K562 (cell line): Measurements from ENCODE around the gene TTC31.
"Not testable (repeated sequence)": the region's sequence is repeated elsewhere in the genome, so short reads cannot be mapped to it uniquely, and the experiment has no call there.

ENCODE experiments used
- EZH2 ChIP-seq: IDR thresholded peaks from 2 replicates; pipeline ENCODE4 v1.6.1; 2012; ENCODE audit warnings: low read depth, mild to moderate bottlenecking, inconsistent platforms, low read length, borderline replicate concordance
- HINFP ChIP-seq: fragments of 450-650 bp; conservative IDR thresholded peaks from 2 replicates; pipeline ENCODE4 v1.6.1; 2016; ENCODE audit warnings: missing genetic modification characterization, low read depth, mild to moderate bottlenecking, control low read depth, missing compliant biosample characterization
- MAX ChIP-seq: sonication (generic); formaldehyde crosslinking; IDR thresholded peaks from 2 replicates; pipeline ENCODE4 v1.9.0; 2022; ENCODE audit warnings: mild to moderate bottlenecking, missing genetic modification reagents
- RNF2 ChIP-seq: sonication (generic); IDR thresholded peaks from 2 replicates; pipeline ENCODE4 v1.6.1; 2016
- ZNF239 ChIP-seq: fragments of 250-450 bp; sonication (Bioruptor Pico); IDR thresholded peaks from 2 replicates; pipeline ENCODE4 v1.4.0; 2020; ENCODE audit warnings: mild to moderate bottlenecking
- ZSCAN29 ChIP-seq: fragments of 450-650 bp; IDR thresholded peaks from 2 replicates; pipeline ENCODE4 v1.6.1; 2017

- TF ChIP-seq ZNF239; EZH2; ZSCAN29; RNF2; HINFP (tag); MAX (CRISPR knock-in tag): not testable (repeated sequence)
Observed at GRCh38 chr2:74460187-74460586, 22.7 kb upstream of the TTC31 start.
